ENCODE data around the gene ELOA. TPM values are rescaled to one million over a fixed set of nuclear protein-coding genes. Genes with fewer than 3 reads are reported as not detected.

The ELOA gene
- total and polyA plus RNA-seq, 9 of the 15 experiments (the other 6 are each of a cell fraction or from before 2014, with no cell fraction given): 31.9 to 98.6 (median 61.3) TPM

DNA sequence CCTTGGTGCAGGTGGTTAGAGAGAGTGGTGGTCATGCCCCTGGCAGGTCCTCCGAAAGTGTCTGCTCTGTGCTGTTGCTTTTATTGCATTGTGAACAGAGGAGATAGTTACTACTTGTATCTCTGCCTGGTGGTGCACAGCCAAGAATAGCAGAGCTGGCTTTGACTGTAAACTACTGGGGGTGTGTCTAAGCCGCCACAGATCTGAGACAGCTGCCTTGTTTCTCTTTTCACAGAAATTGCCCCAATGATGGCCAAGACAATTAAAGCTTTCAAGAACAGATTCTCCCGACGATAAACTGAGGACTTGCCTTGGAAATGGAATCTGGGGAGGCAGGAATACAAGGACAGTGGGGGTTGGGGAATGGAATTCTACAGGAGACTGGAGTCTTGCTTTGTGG lies 16.0 kb downstream of the ELOA start:
- H3K9ac ChIP-seq (ENCODE audit: insufficient read depth in 1 of 2, low read depth in 2 of 2, low read length in 2 of 2): no peak overlapping the region
- no TSS peak for BruUV-seq (replicated peaks)
- DNase-seq (ENCODE audit: extremely low read depth in 1 of 4, low spot score in 3 of 4): no peak
- no peak for ATAC-seq
- in situ Hi-C loops (cut with MboI) (no loop called here), intact Hi-C loops (cut with micrococcal nuclease) (no loop called here)
- no peak overlapping the region for H3K4me2 ChIP-seq (ENCODE audit: insufficient read depth, low read length)
- ChIA-PET POLR2A (interaction anchor here (0.6 to 1.1 kb wide), 2 partner anchors 15 to 206 kb away, joined by 3 read pairs; no protein-coding TSS in a partner anchor), CTCF (ENCODE audit: low intra/inter-chr PET ratio) (interaction anchor here (0.6 kb wide), 1 partner anchor 279 kb away, joined by 3 read pairs; no protein-coding TSS in a partner anchor)
- H3K27me3 ChIP-seq (ENCODE audit: control insufficient read depth in 2 of 2, insufficient read depth in 2 of 2, low read length in 2 of 2): no peaks in the 10 kb centered on the region; a peak in 1 of 5 replicates
- no peak overlapping the region for H3K4me3 ChIP-seq
- H3K9me3 ChIP-seq (replicated peaks; ENCODE audit: control insufficient read depth, insufficient read depth, low read depth, low read length): no peaks in the 10 kb centered on the region
- 0 out of 2 replicates have a peak, but pooled peaks cover 9% of the 10 kb centered on the region for H4K20me1 ChIP-seq (replicated peaks; ENCODE audit: control insufficient read depth, insufficient read depth, low read length)
- H3K27ac ChIP-seq (ENCODE audit: extremely low read depth, low read depth, low read length): no peak overlapping the region
- FAIRE-seq: no peak
- H3K36me3 ChIP-seq (ENCODE audit: control insufficient read depth, insufficient read depth, low read length): peaks cover 91% of the 10 kb centered on the region
- no peaks in the 10 kb centered on the region for H3K4me1 ChIP-seq (replicated peaks in 1 of 2; ENCODE audit: control insufficient read depth in 2 of 2, insufficient read depth in 2 of 2, low read length in 2 of 2)
- H3K79me2 ChIP-seq (ENCODE audit: control insufficient read depth, insufficient read depth, low read length): no peaks in the 10 kb centered on the region
- WGBS (ENCODE audit: insufficient coverage, low coverage, missing lambda C conversion rate): 81% methylated on average over 4 of the region's 4 CpGs
- H3K9me1 ChIP-seq (ENCODE audit: control insufficient read depth, insufficient read depth, low read length): no peaks in the 10 kb centered on the region
- H2AFZ ChIP-seq (ENCODE audit: low read depth, low read length): no peak overlapping the region
- TF ChIP-seq ZBTB33 (CRISPR knock-in tag; IDR thresholded peaks at IDR 0.05): 0 out of 2 replicates have a peak, but pooled peaks have one; percentile 24
- TF ChIP-seq ZNF592 (IDR thresholded peaks at IDR 0.05): no peak
- TF ChIP-seq SNIP1 (IDR thresholded peaks at IDR 0.05; ENCODE audit: low read depth): no peak
- no peak for TF ChIP-seq FOXJ2 (tag; IDR thresholded peaks at IDR 0.05)

All from K562 (cell line).